Fibroblast of the conjunctiva (primary cell): ENCODE measurements around the gene TUBE1.

Source experiments
- DNase-seq: peaks from one replicate; pipeline ENCODE4 v3.0.0-alpha.2; 2010; ENCODE audit warnings: low read depth

The TUBE1 gene

GRCh38 chr6:112033791-112034615 is 53.3 kb downstream of the TUBE1 start:
- DNase-seq, result no peak

- DNase-seq, result no peak
Measured at GRCh38 chr6:112032728-112033127, 54.6 kb downstream of the TUBE1 start.

GRCh38 chr6:112031960-112032359 is 55.3 kb downstream of the TUBE1 start:
- DNase-seq, result no peak

GRCh38 chr6:112030961-112031660 is 56.2 kb downstream of the TUBE1 start:
- no peak for DNase-seq

- DNase-seq, result no peak
Measured at GRCh38 chr6:112030206-112030960, 56.9 kb downstream of the TUBE1 start.

GRCh38 chr6:112029045-112029822 is 58.0 kb downstream of the TUBE1 start:
- DNase-seq, result peak; percentile 55

GRCh38 chr6:112027942-112028674 is 59.2 kb downstream of the TUBE1 start:
- DNase-seq, result peak; percentile 17

- no peak for DNase-seq
Measured at GRCh38 chr6:112026933-112027332, 60.3 kb downstream of the TUBE1 start.

GRCh38 chr6:112024464-112024863 is 62.8 kb downstream of the TUBE1 start:
- no peak for DNase-seq

- no peak for DNase-seq
Measured at GRCh38 chr6:112022749-112023148, 64.5 kb downstream of the TUBE1 start.

GRCh38 chr6:112021691-112022310 is 65.5 kb downstream of the TUBE1 start:
- DNase-seq, result no peak
